Uterus (tissue), 4 donors: Measurements from ENCODE around the gene SENP3. TPM values are rescaled to one million over a fixed set of nuclear protein-coding genes. Genes with fewer than 3 reads are reported as not detected.

Experiments used
- DNase-seq, 2 donors: peaks; one replicate each; pipeline ENCODE4 v3.0.0-alpha.2; 2019 to 2020
- H3K27ac ChIP-seq, 2 donors: fragments of 200-600 bp; sonication (generic); 1 replicate in 1 of 2; 2 replicates in 1 of 2; pipeline ENCODE4 v1.5.1; 2016 to 2018
- H3K27me3 ChIP-seq, 2 donors: fragments of 200-600 bp; sonication (generic); one replicate each; pipeline ENCODE4 v1.5.1; 2018 to 2019; ENCODE audit warnings: control low read depth in 1 of 2
- H3K36me3 ChIP-seq, 2 donors: fragments of 200-600 bp; sonication (generic); one replicate each; pipeline ENCODE4 v1.5.1; 2019; ENCODE audit warnings: control low read depth in 1 of 2
- H3K4me1 ChIP-seq, 2 donors: fragments of 200-600 bp; sonication (generic); one replicate each; pipeline ENCODE4 v1.5.1; 2018 to 2019; ENCODE audit warnings: control low read depth in 1 of 2
- H3K4me3 ChIP-seq, 2 donors: fragments of 200-600 bp; sonication (generic); 1 replicate in 1 of 2; 2 replicates in 1 of 2; pipeline ENCODE4 v1.5.1; 2018 to 2019; ENCODE audit warnings: mild to moderate bottlenecking in 1 of 2
- H3K9me3 ChIP-seq, 2 donors: fragments of 200-600 bp; sonication (generic); one replicate each; pipeline ENCODE4 v1.5.1; 2019; ENCODE audit warnings: control low read depth in 1 of 2
- CTCF ChIP-seq, 4 experiments: fragments of 200-600 bp in 2 of 4; fragments of 450-650 bp in 2 of 4; sonication (generic) in 2 of 4; IDR thresholded peaks; one replicate each; pipeline ENCODE4 v1.5.1; 2016 to 2019; ENCODE audit warnings: antibody characterized with exemption in 4 of 4, mild to moderate bottlenecking in 2 of 4, moderate library complexity in 1 of 4
- POLR2A ChIP-seq, 2 donors: fragments of 450-650 bp; IDR thresholded peaks; one replicate each; pipeline ENCODE4 v1.6.1; 2016; ENCODE audit warnings: antibody characterized with exemption in 2 of 2, mild to moderate bottlenecking in 1 of 2, moderate library complexity in 1 of 2
- intact Hi-C: fragments of 100-400 bp; cut with DNase I; formaldehyde crosslinking; loops from one replicate; pipeline ENCODE4 v1.15.1; 2023; ENCODE audit warnings: low total_unique reads
- total RNA-seq, 4 donors: library from RNA; depleted of rRNA in 3 of 4; stranded (reverse); fragments of >200 nt in 3 of 4; gene quantifications; one replicate each; pipeline versions ENCODE4 v1.1.0 to v1.2.4, GENCODE V29; 2014 to 2023
- donor health status: DM: yes; HTN: yes; CAD: no.

SENP3 gene
- total RNA-seq, 4 donors from 2014 or later = 45.9 to 106 (median 59.5) TPM

- TF ChIP-seq CTCF (IDR thresholded peaks at IDR 0.05) (no peak), POLR2A (IDR thresholded peaks at IDR 0.05) (no peak)
- intact Hi-C loops = no loop called here
- H3K27me3 ChIP-seq = no peaks in the 10 kb centered on the region
- no peak overlapping the region for H3K4me3 ChIP-seq
- H3K9me3 ChIP-seq = no peaks in the 10 kb centered on the region
- H3K27ac ChIP-seq = no peak overlapping the region
- DNase-seq = no peak
- no peaks in the 10 kb centered on the region for H3K36me3 ChIP-seq
- H3K4me1 ChIP-seq = no peaks in the 10 kb centered on the region
Measured at GRCh38 chr17:7538891-7539545, 22.7 kb upstream of the SENP3 start.

GRCh38 chr17:7541074-7541621 lies 20.6 kb upstream of the SENP3 start:
- no peak overlapping the region for H3K4me3 ChIP-seq
- no peak for DNase-seq

GRCh38 chr17:7544911-7545310 lies 16.8 kb upstream of the SENP3 start:
- Histone ChIP-seq H3K4me1 (peaks cover 0 to 5% of the 10 kb centered on the region in 2 donors), H3K36me3 (no peaks in the 10 kb centered on the region), H3K27me3 (no peaks in the 10 kb centered on the region), H3K27ac (no peak overlapping the region), H3K4me3 (no peak overlapping the region), H3K9me3 (no peaks in the 10 kb centered on the region)
- intact Hi-C loops = no loop called here
- no peak for DNase-seq
- TF ChIP-seq CTCF (IDR thresholded peaks at IDR 0.05) (no peak), POLR2A (IDR thresholded peaks at IDR 0.05) (no peak)

More at GRCh38 chr17:7541074-7541621, 20.6 kb upstream of the SENP3 start:
- H3K36me3 ChIP-seq = no peaks in the 10 kb centered on the region
- intact Hi-C loops = no loop called here
- no peak overlapping the region for H3K27ac ChIP-seq
- TF ChIP-seq CTCF (IDR thresholded peaks at IDR 0.05) (no peak), POLR2A (IDR thresholded peaks at IDR 0.05) (no peak)
- no peaks in the 10 kb centered on the region for H3K9me3 ChIP-seq
- H3K4me1 ChIP-seq = no peaks in the 10 kb centered on the region
- H3K27me3 ChIP-seq = no peaks in the 10 kb centered on the region

- peak in 1 of 2 donors; percentile 9 for TF ChIP-seq POLR2A (IDR thresholded peaks at IDR 0.05)
- peak in 3 of 4 experiments; percentile 7 to 44 (median 31) for TF ChIP-seq CTCF (IDR thresholded peaks at IDR 0.05)
- Histone ChIP-seq H3K4me3 (peak within 1 kb of the TSS; percentile 47 to 88), H3K4me1 (peaks cover 0 to 5% of the 10 kb centered on the region in 2 donors), H3K27me3 (no peaks in the 10 kb centered on the region), H3K9me3 (no peaks in the 10 kb centered on the region), H3K27ac (peak within 1 kb of the TSS; percentile 89 to 95), H3K36me3 (no peaks in the 10 kb centered on the region)
- peak; percentile 66 to 68 for DNase-seq
- intact Hi-C loops = no loop called here
Measured at GRCh38 chr17:7548585-7549400, 12.9 kb upstream of the SENP3 start, which contains the start of gene TNFSF12. Gene TNFSF12 (plus strand): TSS chr17:7549058. CDS start chr17:7549154, 96 bp downstream.
